ENCODE measurements around the gene FOXO3. TPM values are rescaled to one million over a fixed set of nuclear protein-coding genes. Genes with fewer than 3 reads are reported as not detected.

The FOXO3 gene
- total RNA-seq, 1 experiment from 2014 or later: 22.1 TPM

- peaks cover 6 to 23% of the 10 kb centered on the region in 2 experiments for H3K4me1 Mint-ChIP-seq
- Histone ChIP-seq H4K20me1 (ENCODE audit: control insufficient read depth, insufficient read depth, insufficient read length) (no peaks in the 10 kb centered on the region), H2BK120ac (ENCODE audit: low read depth, low read length, poor library complexity, severe bottlenecking) (no peak overlapping the region), H4K8ac (replicated peaks; ENCODE audit: insufficient read length, low read depth, low read length) (no peak overlapping the region), H2BK15ac (ENCODE audit: low read depth, low read length) (no peak overlapping the region), H4K91ac (ENCODE audit: insufficient read length, low read depth, low read length) (no peak overlapping the region), H4K5ac (ENCODE audit: insufficient read length, low read depth, low read length) (no peak overlapping the region), H3K4me2 (ENCODE audit: insufficient read depth, insufficient read length, low read length) (no peak overlapping the region), H3K9me3 (ENCODE audit: control insufficient read depth, low read depth, low read length) (no peaks in the 10 kb centered on the region), H3K27me3 (ENCODE audit: insufficient read depth, low read length) (no peaks in the 10 kb centered on the region), H3K27ac (ENCODE audit: insufficient read length, low read depth, low read length) (no peak overlapping the region), H3K79me1 (ENCODE audit: insufficient read depth, low read depth, low read length, poor library complexity, severe bottlenecking) (peaks cover 3% of the 10 kb centered on the region), H3T11ph (ENCODE audit: low read length) (no peak overlapping the region), H3K9ac (ENCODE audit: extremely low read depth, insufficient read length, low read length) (no peak overlapping the region), H2BK12ac (ENCODE audit: insufficient read length, low read depth, low read length) (no peak overlapping the region), H3K14ac (ENCODE audit: insufficient read depth, low read length) (no peak overlapping the region), H3K18ac (ENCODE audit: insufficient read length, low read depth, low read length) (no peak overlapping the region), H3K4ac (ENCODE audit: low read depth, low read length) (no peak overlapping the region), H3K4me1 (ENCODE audit: insufficient read depth, low read length) (0 out of 2 replicates have a peak, but pooled peaks cover 1% of the 10 kb centered on the region), H3K56ac (ENCODE audit: insufficient read length, low read depth, low read length) (no peak overlapping the region), H3K23me2 (ENCODE audit: insufficient read length, low read depth, low read length, poor library complexity, severe bottlenecking) (no peaks in the 10 kb centered on the region), H2AK5ac (ENCODE audit: insufficient read length, low read length) (no peak overlapping the region), H2BK5ac (ENCODE audit: insufficient read length, low read length) (no peak overlapping the region), H2BK20ac (ENCODE audit: low read depth, low read length, poor library complexity, severe bottlenecking) (no peak overlapping the region), H3K79me2 (ENCODE audit: insufficient read depth, low read length) (0 out of 2 replicates have a peak, but pooled peaks cover 2% of the 10 kb centered on the region), H2AFZ (ENCODE audit: low read length) (no peak overlapping the region), H3K23ac (ENCODE audit: insufficient read length, low read depth, low read length) (no peak overlapping the region)
- peaks cover 12 to 19% (median 14%) of the 10 kb centered on the region in 3 experiments; a peak in 6 of 7 replicates for H3K36me3 Mint-ChIP-seq (ENCODE audit: insufficient read depth in 1 of 3, low read depth in 3 of 3)
- DNase-seq: no peak
- H3K4me3 Mint-ChIP-seq: no peak overlapping the region
- WGBS (ENCODE audit: extremely low coverage, insufficient read length, low lambda C conversion rate): no CpG with 5 or more reads among the region's 2 CpGs
- H3K27me3 Mint-ChIP-seq (ENCODE audit: low read depth): no peaks in the 10 kb centered on the region
- no peak overlapping the region for H3K27ac Mint-ChIP-seq
- TF ChIP-seq CTCF (conservative IDR thresholded peaks at IDR 0.05): no peak
- no peaks in the 10 kb centered on the region for H3K9me3 Mint-ChIP-seq
Measured at GRCh38 chr6:108661982-108662381, 101.3 kb downstream of the FOXO3 start.
